NCI-H146 (cell line): ENCODE measurements around the gene LRRC39.

Experiments used
- DNase-seq: peaks from one replicate; lab custom pipeline; 2025; lab: John Stamatoyannopoulos, UW

The LRRC39 gene

GRCh38 chr1:100147875-100148274 lies 30.2 kb downstream of the LRRC39 start:
- no peak for DNase-seq

GRCh38 chr1:100146958-100147357 lies 31.1 kb downstream of the LRRC39 start:
- no peak for DNase-seq

GRCh38 chr1:100145116-100145515 lies 32.9 kb downstream of the LRRC39 start:
- DNase-seq: no peak

GRCh38 chr1:100142343-100142742 lies 35.7 kb downstream of the LRRC39 start:
- no peak for DNase-seq

- DNase-seq: no peak
Measured at GRCh38 chr1:100141192-100141591, 36.9 kb downstream of the LRRC39 start.

GRCh38 chr1:100137602-100138001 lies 40.5 kb downstream of the LRRC39 start:
- no peak for DNase-seq

GRCh38 chr1:100134872-100135271 lies 43.2 kb downstream of the LRRC39 start:
- no peak for DNase-seq

GRCh38 chr1:100132566-100133477 lies 45.2 kb downstream of the LRRC39 start, which contains the start of the genes SASS6 and TRMT13:
Gene SASS6, minus strand, starts transcription at chr1:100132930. Its CDS starts 116 bp downstream, at chr1:100132814.
Gene TRMT13, plus strand, starts transcription at chr1:100133163. Its CDS starts 6 bp downstream, at chr1:100133169.
- DNase-seq: peak; percentile 98

GRCh38 chr1:100131623-100132022 lies 46.4 kb downstream of the LRRC39 start:
- DNase-seq: no peak

GRCh38 chr1:100130552-100131077 lies 47.4 kb downstream of the LRRC39 start:
- no peak for DNase-seq

- no peak for DNase-seq
Measured at GRCh38 chr1:100127226-100127625, 50.8 kb downstream of the LRRC39 start.

- DNase-seq: no peak
Measured at GRCh38 chr1:100122177-100122576, 55.9 kb downstream of the LRRC39 start.

GRCh38 chr1:100115524-100115923 lies 62.5 kb downstream of the LRRC39 start:
- no peak for DNase-seq

- no peak for DNase-seq
Measured at GRCh38 chr1:100109554-100110066, 68.4 kb downstream of the LRRC39 start.

- no peak for DNase-seq
Measured at GRCh38 chr1:100107696-100108095, 70.4 kb downstream of the LRRC39 start.

GRCh38 chr1:100101564-100101963 lies 76.5 kb downstream of the LRRC39 start:
- no peak for DNase-seq

GRCh38 chr1:100100202-100100601 lies 77.9 kb downstream of the LRRC39 start:
- no peak for DNase-seq
